Heart left ventricle (tissue), 13 donors: ENCODE measurements around the gene FAM187B.

Source experiments
- POLR2A ChIP-seq, 2 donors: fragments of 450-650 bp; IDR thresholded peaks; one replicate each; pipeline ENCODE4 v1.6.1; 2017; ENCODE audit warnings: antibody characterized with exemption in 2 of 2, mild to moderate bottlenecking in 2 of 2, moderate library complexity in 2 of 2
- TF ChIP-seq, protein P1 (sequence below), 12 donors: fragments of 200-600 bp; sonication (generic) in 4 of 12; IDR thresholded peaks; one replicate each; pipeline versions ENCODE4 v1.5.0 to v1.8.0; 2018 to 2022; ENCODE audit warnings: antibody characterized with exemption in 12 of 12, mild to moderate bottlenecking in 5 of 12
- donor health status: ischemic (EF 13 %, LVEDD 7.1; RV severe dilation, severe dysfunction).
- donor health status: DM: no; HTN: yes; CAD: no.
- donor health status: DM: no; HTN: no; CAD: no.
- donor health status: ischemic (EF 25% LVEDD 6.9; RV normal size, moderate dysfunction).
- donor health status: ischemic (EF 25% LVEDD 5.7; RV mildly dilated, moderate dysfunction).
- donor health status: ischemic (EF 35%, LVEDD 5.7; RV mildly dilated, moderate dysfunction).
- donor health status: nonischemic (EF 11% LVEDD 7.7; RV severe dilation, severe dysfunction).
- donor health status: DM: yes; HTN: yes; CAD: no.
- donor health status: PGD.
- donor health status: ischemic (EF 29% LVEDD 5.4; RV normal size, mild dysfunction).
- donor health status: nonischemic (EF 23%, LVEDD 6.1; RV moderate dilation, normal function).

DNA sequence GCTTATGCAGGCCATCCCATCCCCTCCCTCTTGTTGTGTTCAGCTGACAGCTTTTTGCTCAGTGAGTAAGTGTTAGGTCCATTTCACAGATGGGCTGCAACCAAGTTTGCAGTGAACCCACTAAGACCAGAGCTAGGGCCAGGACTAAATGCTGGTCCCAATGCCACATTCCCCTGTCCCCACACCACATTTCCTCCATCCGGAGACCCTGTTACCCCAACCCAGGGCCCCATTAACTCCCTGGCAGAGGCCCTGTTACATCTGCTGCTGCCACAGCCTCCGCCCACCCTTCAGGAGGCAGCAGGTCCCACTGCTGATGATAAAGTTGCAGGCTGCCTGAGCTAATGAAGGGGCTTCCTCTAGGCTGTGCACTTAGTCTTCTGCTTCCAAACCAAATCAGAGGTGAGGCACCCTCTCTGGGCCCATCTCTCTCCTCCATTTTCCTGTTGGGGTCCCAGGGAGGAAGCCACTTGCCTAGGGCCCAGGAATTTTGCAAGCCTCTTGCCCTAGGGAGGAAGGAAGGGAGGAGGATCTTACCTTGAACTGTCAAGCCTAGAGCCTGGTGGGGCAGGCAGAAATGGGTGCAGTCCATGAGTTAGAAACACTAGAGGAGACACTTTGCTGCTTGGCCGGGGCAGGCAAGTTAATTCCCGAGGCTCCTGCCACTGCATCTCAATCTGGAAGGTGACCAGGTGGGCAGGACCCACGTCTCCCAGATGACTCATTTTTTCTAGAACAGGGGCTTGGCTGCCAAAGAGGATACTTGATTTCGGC, 36.8 kb upstream of the FAM187B start:
- TF ChIP-seq, protein P1, sequence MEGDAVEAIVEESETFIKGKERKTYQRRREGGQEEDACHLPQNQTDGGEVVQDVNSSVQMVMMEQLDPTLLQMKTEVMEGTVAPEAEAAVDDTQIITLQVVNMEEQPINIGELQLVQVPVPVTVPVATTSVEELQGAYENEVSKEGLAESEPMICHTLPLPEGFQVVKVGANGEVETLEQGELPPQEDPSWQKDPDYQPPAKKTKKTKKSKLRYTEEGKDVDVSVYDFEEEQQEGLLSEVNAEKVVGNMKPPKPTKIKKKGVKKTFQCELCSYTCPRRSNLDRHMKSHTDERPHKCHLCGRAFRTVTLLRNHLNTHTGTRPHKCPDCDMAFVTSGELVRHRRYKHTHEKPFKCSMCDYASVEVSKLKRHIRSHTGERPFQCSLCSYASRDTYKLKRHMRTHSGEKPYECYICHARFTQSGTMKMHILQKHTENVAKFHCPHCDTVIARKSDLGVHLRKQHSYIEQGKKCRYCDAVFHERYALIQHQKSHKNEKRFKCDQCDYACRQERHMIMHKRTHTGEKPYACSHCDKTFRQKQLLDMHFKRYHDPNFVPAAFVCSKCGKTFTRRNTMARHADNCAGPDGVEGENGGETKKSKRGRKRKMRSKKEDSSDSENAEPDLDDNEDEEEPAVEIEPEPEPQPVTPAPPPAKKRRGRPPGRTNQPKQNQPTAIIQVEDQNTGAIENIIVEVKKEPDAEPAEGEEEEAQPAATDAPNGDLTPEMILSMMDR (IDR thresholded peaks at IDR 0.05) = no peak
- no peak for TF ChIP-seq POLR2A (IDR thresholded peaks at IDR 0.05)
